Colonic mucosa (tissue), 4 donors: ENCODE results near the gene MAML2. TPM values are rescaled to one million over a fixed set of nuclear protein-coding genes. Genes with fewer than 3 reads are reported as not detected.

ENCODE experiments used
- DNase-seq: peaks from one replicate; pipeline ENCODE4 v3.0.0-alpha.2; 2020
- H3K27ac ChIP-seq: fragments of 200-600 bp; one replicate; pipeline ENCODE4 v1.8.0; 2021
- H3K27me3 ChIP-seq: fragments of 200-600 bp; one replicate; pipeline ENCODE4 v1.8.0; 2021
- H3K36me3 ChIP-seq: fragments of 200-600 bp; one replicate; pipeline ENCODE4 v1.8.0; 2021
- H3K4me1 ChIP-seq: fragments of 200-600 bp; one replicate; pipeline ENCODE4 v1.8.0; 2021; ENCODE audit warnings: mild to moderate bottlenecking
- H3K4me3 ChIP-seq: fragments of 200-600 bp; one replicate; pipeline ENCODE4 v1.8.0; 2021
- H3K9ac ChIP-seq, 2 donors: one replicate each; pipeline ENCODE4 v1.7.0; 2013; ENCODE audit warnings: control low read depth in 2 of 2, low read depth in 2 of 2, low read length in 2 of 2
- H3K9me3 ChIP-seq: fragments of 200-600 bp; one replicate; pipeline ENCODE4 v1.8.0; 2021
- intact Hi-C: fragments of 100-400 bp; cut with DNase I; formaldehyde crosslinking; loops from one replicate; pipeline ENCODE4 v1.14.1; 2022
- total RNA-seq, 2 donors: library from RNA; stranded (reverse); fragmentation: NEBNext Ultra II Directional in 1 of 2; extraction: Animal tissue kit (Norgen Biotek cat#: 25700) in 1 of 2; gene quantifications; one replicate each; pipeline ENCODE4 v1.2.1, GENCODE V29; 2021
- TF ChIP-seq, protein P1 (sequence below): fragments of 200-600 bp; IDR thresholded peaks from one replicate; pipeline ENCODE4 v1.8.0; 2022; ENCODE audit warnings: antibody characterized with exemption, mild to moderate bottlenecking
- donor health status: healthy.
- donor health status: DM: no; HTN: no; CAD: no.
- donor health status: DM: no; HTN: no; CAD: no.

Gene MAML2
- total RNA-seq, 2 donors from 2014 or later = 10.4 to 11.0 TPM

DNA sequence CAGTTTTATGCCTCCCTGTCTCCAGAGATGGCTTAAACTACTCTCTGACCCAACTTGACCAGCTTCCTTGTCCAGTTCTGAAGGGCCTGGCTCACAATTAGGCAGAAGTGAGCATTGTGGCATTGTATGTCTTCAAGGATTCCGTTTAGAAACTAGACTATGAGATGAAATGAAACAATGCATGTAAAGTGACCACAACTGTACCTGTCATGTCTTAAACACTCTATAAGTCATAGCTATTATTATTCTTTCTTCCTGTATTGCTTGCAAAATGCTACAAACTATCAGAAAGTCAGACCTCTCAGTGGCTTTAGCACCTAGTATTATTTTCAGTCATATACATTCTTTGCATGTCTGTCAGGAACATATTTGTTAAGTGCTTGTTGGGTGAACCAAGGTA is 291.2 kb downstream of the MAML2 start:
- no peak overlapping the region for H3K4me3 ChIP-seq
- no peak overlapping the region for H3K9ac ChIP-seq
- no peak for DNase-seq
- intact Hi-C loops = no loop called here
- no peaks in the 10 kb centered on the region for H3K9me3 ChIP-seq
- H3K27me3 ChIP-seq = no peaks in the 10 kb centered on the region
- TF ChIP-seq, protein P1, sequence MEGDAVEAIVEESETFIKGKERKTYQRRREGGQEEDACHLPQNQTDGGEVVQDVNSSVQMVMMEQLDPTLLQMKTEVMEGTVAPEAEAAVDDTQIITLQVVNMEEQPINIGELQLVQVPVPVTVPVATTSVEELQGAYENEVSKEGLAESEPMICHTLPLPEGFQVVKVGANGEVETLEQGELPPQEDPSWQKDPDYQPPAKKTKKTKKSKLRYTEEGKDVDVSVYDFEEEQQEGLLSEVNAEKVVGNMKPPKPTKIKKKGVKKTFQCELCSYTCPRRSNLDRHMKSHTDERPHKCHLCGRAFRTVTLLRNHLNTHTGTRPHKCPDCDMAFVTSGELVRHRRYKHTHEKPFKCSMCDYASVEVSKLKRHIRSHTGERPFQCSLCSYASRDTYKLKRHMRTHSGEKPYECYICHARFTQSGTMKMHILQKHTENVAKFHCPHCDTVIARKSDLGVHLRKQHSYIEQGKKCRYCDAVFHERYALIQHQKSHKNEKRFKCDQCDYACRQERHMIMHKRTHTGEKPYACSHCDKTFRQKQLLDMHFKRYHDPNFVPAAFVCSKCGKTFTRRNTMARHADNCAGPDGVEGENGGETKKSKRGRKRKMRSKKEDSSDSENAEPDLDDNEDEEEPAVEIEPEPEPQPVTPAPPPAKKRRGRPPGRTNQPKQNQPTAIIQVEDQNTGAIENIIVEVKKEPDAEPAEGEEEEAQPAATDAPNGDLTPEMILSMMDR = no peak
- no peaks in the 10 kb centered on the region for H3K36me3 ChIP-seq
- no peaks in the 10 kb centered on the region for H3K4me1 ChIP-seq
- H3K27ac ChIP-seq = no peak overlapping the region

DNA sequence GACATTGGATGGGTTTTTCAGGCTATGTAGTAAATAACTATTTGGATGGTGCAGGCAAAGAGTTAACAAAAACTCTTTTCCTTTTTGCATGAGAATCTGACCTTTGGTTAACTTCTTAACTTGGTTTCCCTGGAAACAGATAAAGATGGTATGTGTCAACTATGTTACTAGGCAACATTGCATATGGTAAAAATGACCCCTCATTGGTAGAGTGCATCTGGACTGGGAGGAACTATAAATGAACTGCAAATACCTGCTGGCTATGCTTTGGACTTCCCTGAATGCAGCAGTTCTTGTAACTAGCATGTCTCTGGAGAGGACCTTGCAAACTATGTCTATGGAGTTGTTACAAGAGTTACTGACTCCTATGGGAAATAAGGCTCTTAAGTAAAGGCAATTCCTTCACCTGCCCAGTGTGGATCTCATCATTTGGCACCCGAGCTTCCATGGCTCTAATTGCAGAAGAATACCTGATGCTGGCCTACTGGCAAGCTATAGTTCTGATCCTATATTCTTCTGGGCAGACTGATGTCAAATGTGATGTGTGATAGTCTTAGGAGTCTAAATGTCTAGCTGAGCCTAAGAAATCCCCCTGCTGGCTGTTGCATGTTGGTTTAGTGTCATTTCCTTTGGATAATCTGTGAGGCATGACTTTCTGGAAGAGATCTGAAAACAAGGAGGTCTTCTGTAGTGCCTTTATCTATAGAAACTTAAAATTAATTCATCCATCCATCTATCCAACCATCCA is 292.4 kb downstream of the MAML2 start:
- no peak overlapping the region for H3K9ac ChIP-seq
- TF ChIP-seq, protein P1 = no peak
- no peaks in the 10 kb centered on the region for H3K36me3 ChIP-seq
- H3K4me3 ChIP-seq = no peak overlapping the region
- no peaks in the 10 kb centered on the region for H3K27me3 ChIP-seq
- no peak for DNase-seq
- H3K4me1 ChIP-seq = no peaks in the 10 kb centered on the region
- H3K9me3 ChIP-seq = no peaks in the 10 kb centered on the region
- intact Hi-C loops = no loop called here
- no peak overlapping the region for H3K27ac ChIP-seq

DNA sequence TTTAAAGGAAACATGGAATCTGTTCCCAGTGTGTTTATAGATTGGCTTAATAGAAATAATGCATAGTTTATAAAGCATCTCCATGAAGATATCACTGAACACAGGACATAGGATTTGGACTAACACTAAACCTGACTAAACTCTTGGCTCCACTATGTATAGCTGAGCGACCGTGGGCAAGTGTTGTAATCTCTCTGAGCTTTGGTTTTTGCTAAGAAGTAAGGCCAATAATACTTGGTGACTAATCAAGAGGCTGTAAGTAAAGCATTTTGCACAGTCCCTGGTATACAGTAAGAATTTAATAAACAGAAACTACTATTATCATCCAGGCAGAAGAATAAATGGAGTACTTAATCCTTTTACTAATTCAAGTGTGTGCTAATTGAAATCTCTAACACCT is 293.6 kb downstream of the MAML2 start:
- no peak overlapping the region for H3K4me3 ChIP-seq
- intact Hi-C loops = no loop called here
- H3K4me1 ChIP-seq = no peaks in the 10 kb centered on the region
- H3K9ac ChIP-seq = no peak overlapping the region
- no peak for DNase-seq
- H3K9me3 ChIP-seq = no peaks in the 10 kb centered on the region
- no peak overlapping the region for H3K27ac ChIP-seq
- TF ChIP-seq, protein P1 = no peak
- no peaks in the 10 kb centered on the region for H3K27me3 ChIP-seq
- H3K36me3 ChIP-seq = no peaks in the 10 kb centered on the region

DNA sequence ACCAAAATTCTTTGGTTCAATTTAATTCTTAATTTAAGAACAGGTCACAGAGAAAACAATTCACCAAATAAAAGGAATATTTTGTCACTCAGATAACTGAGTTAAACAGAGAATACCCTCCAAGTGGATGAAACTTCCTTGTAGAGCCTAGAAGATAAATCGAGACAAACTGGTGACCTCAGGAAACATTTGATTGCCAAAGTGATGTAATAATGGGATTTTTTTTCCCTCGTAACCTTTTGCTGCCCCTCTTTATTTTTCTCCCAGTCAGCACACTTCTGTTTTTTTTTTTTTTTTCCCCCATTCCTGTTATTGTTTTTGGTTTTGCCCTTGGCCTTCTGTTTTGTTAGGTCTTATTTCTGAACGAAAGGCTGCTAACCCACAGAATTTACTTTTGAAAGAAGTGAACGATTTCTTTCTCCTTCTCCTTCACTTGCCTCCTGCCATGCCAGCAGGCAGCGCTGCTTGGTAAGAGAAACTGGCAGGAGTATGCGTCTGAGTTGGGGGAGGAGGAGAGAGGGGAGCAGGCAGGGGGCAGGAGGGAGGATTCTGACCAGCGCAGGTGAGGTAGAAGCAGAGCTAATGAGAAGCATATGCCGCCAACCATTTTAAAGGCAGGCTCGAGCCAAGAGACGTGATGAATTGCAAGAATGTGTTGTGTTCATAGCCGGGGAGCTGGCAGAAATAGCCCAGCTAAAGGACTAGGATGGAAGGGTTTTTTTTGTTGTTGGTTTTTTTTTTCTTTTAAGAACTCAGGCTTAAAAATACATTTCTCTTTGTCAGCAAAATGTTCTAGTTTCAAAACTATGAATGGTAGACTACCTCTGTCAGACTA is 297.2 kb downstream of the MAML2 start:
- Histone ChIP-seq H3K36me3 (no peaks in the 10 kb centered on the region), H3K4me3 (no peak overlapping the region), H3K27ac (no peak overlapping the region), H3K9ac (no peak overlapping the region), H3K27me3 (no peaks in the 10 kb centered on the region), H3K9me3 (no peaks in the 10 kb centered on the region), H3K4me1 (no peaks in the 10 kb centered on the region)
- TF ChIP-seq, protein P1 = no peak
- intact Hi-C loops = no loop called here
- no peak for DNase-seq

DNA sequence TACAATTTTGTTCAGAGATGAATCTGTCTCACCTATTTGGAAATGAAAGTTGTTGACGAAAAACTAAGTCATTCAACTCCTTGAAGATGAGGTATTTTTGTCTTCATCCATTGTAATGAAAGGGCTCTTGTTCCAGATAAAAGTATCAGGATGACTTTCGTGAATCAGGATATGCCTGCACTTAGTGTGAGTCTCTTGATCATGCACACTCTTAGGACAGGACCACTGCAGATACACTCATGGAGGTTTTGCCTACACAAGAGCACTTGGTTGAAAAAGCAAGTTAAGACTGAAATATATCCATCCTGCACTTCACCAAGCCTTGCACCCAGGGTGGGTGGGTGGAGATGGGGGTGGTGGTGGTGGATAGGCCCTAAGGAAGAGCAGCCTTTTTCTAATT is 298.2 kb downstream of the MAML2 start:
- TF ChIP-seq, protein P1 = no peak
- Histone ChIP-seq H3K27ac (no peak overlapping the region), H3K36me3 (no peaks in the 10 kb centered on the region), H3K4me3 (no peak overlapping the region), H3K27me3 (no peaks in the 10 kb centered on the region), H3K9me3 (no peaks in the 10 kb centered on the region), H3K9ac (no peak overlapping the region), H3K4me1 (no peaks in the 10 kb centered on the region)
- intact Hi-C loops = no loop called here
- DNase-seq = no peak
